RCC 7860 (cell line): ENCODE results near the gene PAK1.
"Not testable (repeated sequence)": the region's sequence is repeated elsewhere in the genome, so short reads cannot be mapped to it uniquely, and the experiment has no call there.

ENCODE experiments used
- DNase-seq: peaks from one replicate; pipeline ENCODE4 v3.0.0-alpha.2; 2015; ENCODE audit warnings: low spot score
- FAIRE-seq: peaks from 2 replicates; lab custom pipeline; 2012; peaks lifted over from hg19 to GRCh38; lab: Jason Lieb, UNC

Gene PAK1

GRCh38 chr11:77318600-77318999 lies 155.3 kb downstream of the PAK1 start:
- DNase-seq (no peak), FAIRE-seq (no peak)

DNA sequence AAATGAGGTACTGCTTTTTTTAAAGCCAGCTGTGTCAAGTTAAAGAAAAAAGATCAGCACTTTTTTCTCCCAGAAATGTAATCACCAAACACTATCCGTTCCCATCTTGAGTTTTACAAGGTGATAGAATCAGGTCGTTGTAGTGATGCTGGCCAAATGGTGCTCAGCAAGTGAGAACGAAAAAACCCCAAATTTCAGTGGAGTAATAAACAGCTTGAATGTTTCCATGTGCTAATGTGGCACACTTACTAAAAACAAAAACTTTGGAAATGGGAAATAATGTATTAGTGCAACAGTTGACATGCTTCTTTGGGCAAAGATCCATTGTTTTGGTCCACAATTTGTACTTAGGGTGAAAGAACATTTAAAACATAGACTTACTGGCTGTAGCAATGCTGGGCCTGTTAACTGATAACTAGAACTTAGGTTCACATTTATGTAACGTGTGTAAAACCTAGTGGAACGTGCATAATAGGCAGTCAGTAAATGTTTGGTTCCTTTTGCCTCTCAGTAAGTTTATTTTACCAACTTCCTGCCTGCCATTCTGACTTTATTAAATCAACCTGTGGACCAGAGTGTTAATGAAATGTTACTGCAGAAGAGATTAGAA lies 157.1 kb downstream of the PAK1 start:
- FAIRE-seq (no peak), DNase-seq (no peak)

- FAIRE-seq (no peak), DNase-seq (no peak)
These were observed 161.8 kb downstream of the PAK1 start for GRCh38 chr11:77312107-77312506.

- no peak for FAIRE-seq
- DNase-seq = no peak
These were observed 162.2 kb downstream of the PAK1 start for GRCh38 chr11:77311701-77312100.

DNA sequence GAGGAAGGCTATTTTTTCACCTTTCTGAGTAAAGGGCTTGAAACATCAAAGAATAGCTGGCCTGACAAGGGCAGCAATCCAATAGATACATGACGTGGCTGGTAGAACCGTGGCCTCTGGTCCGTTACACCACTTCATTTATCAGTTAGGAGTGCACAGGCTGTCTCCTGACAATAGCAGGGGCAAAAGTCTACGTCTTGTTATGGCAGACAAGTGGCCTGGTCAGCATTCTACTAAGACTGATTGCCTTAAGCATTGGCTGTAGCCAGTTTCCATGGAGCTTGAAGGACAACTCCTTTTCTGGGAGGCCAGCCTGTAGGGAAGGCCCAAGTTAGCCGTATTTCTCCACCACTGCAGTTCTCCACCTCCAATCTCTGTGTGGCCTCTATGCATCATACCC lies 163.2 kb downstream of the PAK1 start:
- DNase-seq = no peak
- no peak for FAIRE-seq

GRCh38 chr11:77309401-77310085 lies 164.4 kb downstream of the PAK1 start:
- FAIRE-seq = no peak
- DNase-seq = no peak

GRCh38 chr11:77308838-77309237 lies 165.1 kb downstream of the PAK1 start:
- FAIRE-seq = no peak
- DNase-seq = no peak

GRCh38 chr11:77303328-77303727 lies 170.6 kb downstream of the PAK1 start:
- DNase-seq = no peak
- no peak for FAIRE-seq

DNA sequence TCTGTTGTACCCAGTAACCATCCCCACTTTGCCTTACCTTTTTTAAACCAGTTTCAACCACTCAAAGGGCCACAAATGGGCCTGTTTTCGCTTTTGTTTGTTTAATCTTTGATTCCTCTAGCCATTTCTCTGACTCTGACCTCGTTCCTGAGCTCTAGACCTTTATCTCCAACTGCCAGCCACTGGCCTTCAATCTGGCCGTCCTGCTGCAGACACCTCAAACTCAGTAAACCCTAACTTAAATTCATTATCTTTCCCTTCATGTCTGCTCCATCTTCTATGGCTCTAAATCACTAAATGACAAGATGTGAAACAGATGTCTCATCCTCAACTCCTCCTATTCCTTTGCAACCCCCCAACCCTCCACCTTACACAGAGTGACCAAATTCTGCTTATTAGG lies 171.1 kb downstream of the PAK1 start:
- DNase-seq (no peak), FAIRE-seq (no peak)

DNA sequence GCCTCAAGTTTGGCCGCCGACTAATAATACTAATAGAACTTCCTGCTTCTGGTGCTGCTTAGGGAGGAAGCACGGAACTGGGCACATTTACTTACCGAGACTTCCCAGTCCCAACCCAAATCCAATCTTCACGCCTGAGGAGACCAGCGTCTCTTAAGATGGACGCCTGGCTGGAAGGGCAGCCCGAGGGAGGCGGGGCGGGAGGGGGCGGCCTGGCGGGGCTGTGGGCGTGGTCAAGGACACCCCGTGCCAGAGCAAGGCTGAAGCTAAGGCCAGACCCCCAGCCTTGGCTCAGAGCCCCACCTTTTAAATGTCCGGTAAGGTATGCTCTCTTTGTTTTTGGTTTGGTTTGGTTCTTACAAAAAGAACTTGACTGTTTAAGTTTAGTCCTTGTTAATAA lies 172.4 kb downstream of the PAK1 start, which contains the start of gene GDPD4:
TSS of gene GDPD4 (minus strand) at position 177 of the 400 bp plus-strand sequence. CDS start 16,549 bp downstream, outside the sequence.
- no peak for FAIRE-seq
- DNase-seq = no peak

GRCh38 chr11:77300695-77301094 lies 173.2 kb downstream of the PAK1 start:
- no peak for DNase-seq
- FAIRE-seq = no peak

DNA sequence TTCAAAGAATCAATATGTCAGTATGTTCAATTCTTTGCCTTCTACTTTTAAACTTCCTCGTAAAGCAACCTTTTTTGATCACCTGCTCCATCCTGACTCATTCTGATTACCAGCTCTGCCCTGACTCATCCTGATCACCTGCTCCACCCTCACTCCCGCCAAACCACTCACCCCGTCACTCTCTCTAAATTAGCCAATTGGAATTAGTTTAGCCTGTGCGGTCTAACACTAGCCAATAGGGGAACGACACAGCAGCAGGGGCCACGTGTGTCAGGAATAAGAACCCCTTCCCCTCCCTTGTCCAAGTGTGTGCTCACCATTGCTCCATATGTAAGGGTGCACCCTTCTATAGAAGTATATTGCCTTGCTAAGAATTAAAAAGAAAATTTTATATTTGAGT lies 173.9 kb downstream of the PAK1 start:
- peak; percentile 35 for DNase-seq
- FAIRE-seq = not testable (repeated sequence)

- FAIRE-seq (peak; percentile 62), DNase-seq (peak; percentile 90)
These were observed 174.3 kb downstream of the PAK1 start for GRCh38 chr11:77299528-77299993.

DNA sequence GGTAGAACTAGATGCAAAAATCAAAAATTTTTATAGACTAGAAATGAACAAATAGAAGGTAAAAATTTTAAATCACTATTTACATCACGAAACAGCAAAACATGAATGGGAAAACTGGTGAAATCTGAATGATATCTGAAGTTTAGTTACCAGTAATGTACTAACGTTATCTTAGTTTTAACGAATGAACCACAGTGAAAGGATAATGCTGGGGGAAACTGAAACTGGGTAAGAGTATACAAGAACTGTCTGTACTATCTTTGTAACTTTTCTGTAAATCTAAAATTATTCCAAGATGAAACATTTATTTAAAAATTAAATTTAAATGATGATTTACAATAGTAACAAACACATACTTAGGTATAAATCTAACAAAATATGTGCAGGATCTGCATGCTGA lies 179.9 kb downstream of the PAK1 start:
- FAIRE-seq (no peak), DNase-seq (no peak)

GRCh38 chr11:77289737-77290136 lies 184.2 kb downstream of the PAK1 start:
- no peak for FAIRE-seq
- no peak for DNase-seq

DNA sequence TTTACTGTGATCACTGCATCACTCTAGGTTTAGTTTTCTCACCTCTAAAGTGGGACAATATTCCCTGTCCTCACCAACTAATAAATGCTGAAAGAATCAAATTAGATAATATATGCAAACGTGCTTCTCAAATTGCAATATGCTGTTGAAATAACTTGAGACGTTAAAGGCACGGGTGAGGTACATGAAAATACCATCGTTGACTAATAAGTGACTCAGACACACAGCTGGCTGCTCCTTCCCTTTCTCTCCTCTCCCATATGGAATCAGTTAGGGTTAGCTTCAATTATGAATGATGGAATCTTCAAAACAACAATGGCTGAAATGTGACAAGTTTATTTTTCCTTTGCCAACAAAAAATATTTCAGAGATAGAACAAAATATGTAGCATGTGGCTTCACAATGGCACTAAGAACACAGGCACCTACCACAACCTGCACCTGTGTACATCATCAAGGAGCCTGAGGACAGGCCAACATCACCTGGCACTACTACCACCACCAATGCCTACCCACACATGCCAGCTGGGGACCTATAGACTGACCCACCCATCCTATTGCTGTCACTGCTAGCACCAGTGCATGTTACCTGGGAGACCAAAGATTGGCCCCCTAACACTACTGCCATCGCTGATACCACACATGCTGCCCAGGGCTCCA lies 186.2 kb downstream of the PAK1 start:
- peak; percentile 69 for FAIRE-seq
- DNase-seq = no peak

GRCh38 chr11:77287136-77287535 lies 186.8 kb downstream of the PAK1 start:
- FAIRE-seq (no peak), DNase-seq (no peak)

DNA sequence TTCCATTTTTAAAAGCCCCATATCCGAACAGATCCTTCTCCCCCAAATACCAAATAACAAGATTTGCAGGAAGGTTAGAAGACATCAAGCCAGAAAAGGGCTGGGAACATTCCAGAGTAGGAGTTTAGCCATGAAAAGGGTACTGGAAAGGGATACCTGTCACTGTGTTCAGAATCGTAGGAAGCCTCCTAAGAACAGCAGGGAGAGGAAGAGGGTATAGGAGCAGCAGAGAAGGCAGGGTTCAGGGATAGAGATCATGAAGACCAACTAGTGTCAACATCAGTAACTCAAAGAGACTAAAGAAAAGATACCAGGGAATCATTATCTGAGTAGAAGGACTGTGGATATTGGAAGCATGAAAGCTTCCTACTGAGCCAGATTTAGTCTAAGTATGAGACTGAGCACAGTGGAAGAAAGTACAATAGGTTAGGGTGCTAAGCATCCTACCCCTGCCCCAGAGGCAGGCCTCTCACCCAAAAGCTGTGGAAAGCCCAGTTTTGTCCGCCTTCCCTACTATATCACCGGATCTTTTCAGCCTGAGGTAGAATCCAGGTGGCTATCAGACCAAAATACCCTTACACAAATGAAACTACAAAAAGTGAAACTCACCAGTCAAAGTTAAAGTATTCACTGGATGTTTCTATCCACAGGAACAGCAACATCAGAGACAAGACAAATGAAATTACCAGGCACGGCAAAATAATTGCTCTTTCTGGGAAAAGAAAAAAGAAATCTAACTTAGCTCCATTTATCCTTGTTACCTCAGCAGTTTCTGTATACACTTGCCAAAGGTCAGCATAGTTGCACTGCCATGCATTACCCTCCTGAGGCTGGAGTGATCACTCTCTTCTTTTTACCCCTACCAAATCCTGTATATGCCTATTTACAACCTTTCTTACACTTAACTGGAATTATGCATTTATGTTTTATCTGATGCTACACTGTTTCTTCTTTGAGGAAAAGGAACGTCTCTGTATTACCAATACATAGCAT lies 189.1 kb downstream of the PAK1 start:
- DNase-seq (no peak), FAIRE-seq (no peak)

DNA sequence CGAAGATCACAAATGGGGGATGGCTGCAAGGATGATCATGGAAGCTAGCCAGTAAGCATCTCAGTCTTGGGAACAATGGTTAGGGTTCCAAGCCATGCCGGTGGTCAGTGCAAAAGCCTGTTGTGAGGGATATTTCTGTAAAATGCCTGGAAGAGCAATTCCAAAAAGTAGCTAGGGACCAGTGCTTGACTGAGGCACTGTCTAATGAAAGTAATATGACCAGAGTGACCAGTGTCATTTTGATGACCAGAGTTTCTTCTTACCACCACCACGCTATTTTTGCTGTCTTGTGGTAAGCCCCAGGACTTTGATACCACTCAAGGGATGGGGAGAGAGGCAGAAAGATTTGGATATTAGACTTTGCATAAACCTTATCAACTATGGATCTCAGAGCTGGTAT lies 190.8 kb downstream of the PAK1 start:
- DNase-seq (no peak), FAIRE-seq (no peak)

GRCh38 chr11:77278595-77279506 lies 195.0 kb downstream of the PAK1 start:
- FAIRE-seq (no peak), DNase-seq (no peak)
